Esophagus muscularis mucosa (tissue), 4 donors: ENCODE measurements around the gene SUGP1. TPM values are rescaled to one million over a fixed set of nuclear protein-coding genes. Genes with fewer than 3 reads are reported as not detected.

Experiments used
- DNase-seq: peaks from one replicate; pipeline ENCODE4 v3.0.0-alpha.2; 2017; ENCODE audit errors: extremely low spot score
- H3K27ac ChIP-seq, 4 donors: fragments of 200-600 bp; sonication (generic); replicated peaks in 1 of 4; 1 replicate in 3 of 4; 2 replicates in 1 of 4; pipeline ENCODE4 v1.5.1; 2016 to 2019; ENCODE audit warnings: mild to moderate bottlenecking in 1 of 4
- H3K27me3 ChIP-seq, 4 donors: fragments of 200-600 bp; sonication (generic); one replicate each; pipeline versions ENCODE4 v1.5.1 to v1.6.0; 2016 to 2019
- H3K36me3 ChIP-seq, 4 donors: fragments of 200-600 bp; sonication (generic); one replicate each; pipeline ENCODE4 v1.5.1; 2016 to 2019
- H3K4me1 ChIP-seq, 4 donors: fragments of 200-600 bp; sonication (generic); one replicate each; pipeline ENCODE4 v1.5.1; 2016 to 2019
- H3K4me3 ChIP-seq, 4 donors: fragments of 200-600 bp; sonication (generic); 1 replicate in 2 of 4; 2 replicates in 2 of 4; pipeline ENCODE4 v1.5.1; 2016 to 2019; ENCODE audit warnings: mild to moderate bottlenecking in 4 of 4, moderate library complexity in 1 of 4
- H3K9me3 ChIP-seq, 4 donors: fragments of 200-600 bp; sonication (generic); 1 replicate in 3 of 4; 2 replicates in 1 of 4; pipeline ENCODE4 v1.5.1; 2016 to 2019
- EP300 ChIP-seq: sonication (generic); formaldehyde crosslinking; IDR thresholded peaks from one replicate; pipeline ENCODE4 v1.6.1; 2017; ENCODE audit warnings: antibody characterized with exemption
- POLR2A ChIP-seq: fragments of 450-650 bp; IDR thresholded peaks from one replicate; pipeline ENCODE4 v1.6.1; 2017; ENCODE audit warnings: antibody characterized with exemption, moderate library complexity, mild to moderate bottlenecking, low read depth
- POLR2AphosphoS5 ChIP-seq, 2 donors: sonication (generic); formaldehyde crosslinking; IDR thresholded peaks; one replicate each; pipeline ENCODE4 v1.6.1; 2017; ENCODE audit warnings: antibody characterized with exemption in 2 of 2
- WGBS: methylation state at CpG from one replicate; pipeline ENCODE4 v1.1.5; 2018; 5-methylcytosine and 5-hydroxymethylcytosine counted together
- intact Hi-C: fragments of 100-400 bp; cut with DNase I; formaldehyde crosslinking; loops from one replicate; pipeline ENCODE4 v1.15.1; 2023
- total RNA-seq, 4 donors: library from RNA; depleted of rRNA; stranded (reverse); fragments of >200 nt; gene quantifications; one replicate each; pipeline versions ENCODE4 v1.1.0 to v1.2.1, GENCODE V29; 2016
- TF ChIP-seq, protein P1 (sequence below), 3 experiments: fragments of 200-600 bp in 2 of 3; fragments of 450-650 bp in 1 of 3; sonication (generic) in 2 of 3; IDR thresholded peaks; one replicate each; pipeline ENCODE4 v1.5.1; 2017 to 2019; ENCODE audit warnings: antibody characterized with exemption in 3 of 3, mild to moderate bottlenecking in 2 of 3, moderate library complexity in 1 of 3

The SUGP1 gene
- total RNA-seq, 4 donors from 2014 or later: 26.0 to 43.8 (median 30.8) TPM

DNA sequence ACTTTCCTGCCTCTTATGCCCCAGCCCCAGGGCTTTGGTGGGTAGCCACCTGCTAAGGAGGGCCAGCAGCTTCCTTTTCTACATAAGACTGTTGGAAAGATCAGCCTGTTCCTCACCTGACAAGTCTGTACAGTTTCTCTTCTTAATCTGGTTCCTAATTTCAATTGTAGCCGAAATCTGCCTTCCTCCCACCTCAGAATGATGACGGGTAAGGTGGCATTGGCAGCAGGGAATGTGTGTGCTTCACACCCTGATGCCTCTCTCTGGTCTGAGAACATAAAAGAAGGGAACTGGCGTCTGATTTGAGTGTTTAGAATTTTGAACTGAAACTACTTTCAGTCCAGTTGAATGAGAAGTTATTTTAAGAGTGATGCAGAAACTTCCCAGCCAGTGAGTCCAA is 16.3 kb upstream of the SUGP1 start:
- intact Hi-C loops: no loop called here
- Histone ChIP-seq H3K4me3 (no peak overlapping the region), H3K4me1 (peaks cover 0 to 4% (median 0%) of the 10 kb centered on the region in 4 donors), H3K27ac (no peak overlapping the region), H3K9me3 (no peaks in the 10 kb centered on the region), H3K27me3 (no peaks in the 10 kb centered on the region), H3K36me3 (peaks cover 59 to 100% (median 95%) of the 10 kb centered on the region in 4 donors)
- TF ChIP-seq EP300 (no peak), POLR2AphosphoS5 (IDR thresholded peaks at IDR 0.05) (no peak), POLR2A (no peak)
- TF ChIP-seq, protein P1, sequence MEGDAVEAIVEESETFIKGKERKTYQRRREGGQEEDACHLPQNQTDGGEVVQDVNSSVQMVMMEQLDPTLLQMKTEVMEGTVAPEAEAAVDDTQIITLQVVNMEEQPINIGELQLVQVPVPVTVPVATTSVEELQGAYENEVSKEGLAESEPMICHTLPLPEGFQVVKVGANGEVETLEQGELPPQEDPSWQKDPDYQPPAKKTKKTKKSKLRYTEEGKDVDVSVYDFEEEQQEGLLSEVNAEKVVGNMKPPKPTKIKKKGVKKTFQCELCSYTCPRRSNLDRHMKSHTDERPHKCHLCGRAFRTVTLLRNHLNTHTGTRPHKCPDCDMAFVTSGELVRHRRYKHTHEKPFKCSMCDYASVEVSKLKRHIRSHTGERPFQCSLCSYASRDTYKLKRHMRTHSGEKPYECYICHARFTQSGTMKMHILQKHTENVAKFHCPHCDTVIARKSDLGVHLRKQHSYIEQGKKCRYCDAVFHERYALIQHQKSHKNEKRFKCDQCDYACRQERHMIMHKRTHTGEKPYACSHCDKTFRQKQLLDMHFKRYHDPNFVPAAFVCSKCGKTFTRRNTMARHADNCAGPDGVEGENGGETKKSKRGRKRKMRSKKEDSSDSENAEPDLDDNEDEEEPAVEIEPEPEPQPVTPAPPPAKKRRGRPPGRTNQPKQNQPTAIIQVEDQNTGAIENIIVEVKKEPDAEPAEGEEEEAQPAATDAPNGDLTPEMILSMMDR (IDR thresholded peaks at IDR 0.05): no peak
- 56% methylated on average over 3 of the region's 3 CpGs for WGBS
- DNase-seq: no peak

DNA sequence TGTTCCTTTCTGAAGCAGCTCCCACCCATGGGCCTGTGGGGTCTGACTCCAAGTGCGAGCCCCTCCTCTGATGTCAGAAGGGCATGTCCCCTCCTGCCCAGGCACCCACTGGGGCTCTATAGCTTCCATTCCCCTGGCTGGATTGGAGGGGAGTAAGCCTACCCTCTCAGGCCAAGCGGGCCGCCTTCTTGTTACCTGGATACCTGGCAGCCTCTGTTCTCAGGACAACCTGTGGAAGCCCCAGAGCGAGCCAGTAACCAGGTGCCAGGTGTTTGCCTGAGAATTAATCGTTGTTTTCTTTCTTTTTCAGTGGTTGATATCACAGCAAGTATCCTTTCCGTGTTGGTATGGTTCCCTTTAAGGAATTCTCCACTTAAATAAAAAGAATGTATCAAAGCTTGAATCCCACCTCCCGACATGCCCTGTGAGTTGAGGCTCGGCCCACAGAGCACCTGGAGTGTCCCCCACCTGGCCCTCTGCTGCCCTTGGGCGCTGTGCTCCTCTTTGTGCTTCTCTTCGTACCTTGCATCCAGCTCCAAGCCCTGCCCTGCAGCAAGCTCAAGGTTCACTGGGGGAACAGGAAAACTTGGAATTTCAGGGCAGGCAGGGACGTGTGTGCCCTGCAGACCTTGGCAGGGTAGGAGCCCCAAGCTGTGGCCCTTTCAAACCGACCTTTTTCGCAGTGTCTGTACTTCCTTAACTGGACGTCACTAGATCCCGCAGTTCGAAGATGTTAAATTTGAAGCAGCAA is 15.3 kb upstream of the SUGP1 start:
- no peaks in the 10 kb centered on the region for H3K27me3 ChIP-seq
- peaks cover 0 to 4% (median 0%) of the 10 kb centered on the region in 4 donors for H3K4me1 ChIP-seq
- H3K4me3 ChIP-seq: no peak overlapping the region
- DNase-seq: no peak
- H3K9me3 ChIP-seq: no peaks in the 10 kb centered on the region
- no peak overlapping the region for H3K27ac ChIP-seq
- H3K36me3 ChIP-seq: peaks cover 55 to 100% (median 95%) of the 10 kb centered on the region in 4 donors
- no peak for TF ChIP-seq POLR2AphosphoS5 (IDR thresholded peaks at IDR 0.05)
- TF ChIP-seq POLR2A: no peak
- TF ChIP-seq, protein P1 (IDR thresholded peaks at IDR 0.05): no peak
- no peak for TF ChIP-seq EP300
- WGBS: 85% methylated on average over 16 of the region's 16 CpGs
- intact Hi-C loops: no loop called here

DNA sequence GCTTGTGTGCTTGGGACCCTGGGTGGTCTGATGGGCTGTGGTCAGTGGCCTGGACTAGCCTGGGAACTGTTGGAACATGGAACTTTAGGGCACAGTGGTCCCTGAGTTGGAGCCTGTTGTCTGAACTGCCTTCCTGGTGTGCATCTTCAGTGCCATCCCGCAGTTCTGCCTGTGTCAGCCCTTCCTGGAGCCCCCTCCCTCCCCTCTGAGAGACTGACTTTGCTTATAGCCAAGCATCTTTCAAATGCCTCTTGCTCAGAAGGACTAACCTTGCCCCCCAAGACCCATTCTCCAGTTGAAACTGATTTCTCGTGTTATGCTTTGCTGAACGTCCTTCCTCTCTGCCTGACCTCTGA is 14.7 kb upstream of the SUGP1 start:
- Histone ChIP-seq H3K9me3 (no peaks in the 10 kb centered on the region), H3K27ac (no peak overlapping the region), H3K36me3 (peaks cover 55 to 100% (median 95%) of the 10 kb centered on the region in 4 donors), H3K4me3 (no peak overlapping the region), H3K27me3 (no peaks in the 10 kb centered on the region), H3K4me1 (peaks cover 0 to 4% (median 0%) of the 10 kb centered on the region in 4 donors)
- intact Hi-C loops: no loop called here
- no peak for DNase-seq
- 80% methylated on average over 3 of the region's 3 CpGs for WGBS
- no peak for TF ChIP-seq POLR2A

DNA sequence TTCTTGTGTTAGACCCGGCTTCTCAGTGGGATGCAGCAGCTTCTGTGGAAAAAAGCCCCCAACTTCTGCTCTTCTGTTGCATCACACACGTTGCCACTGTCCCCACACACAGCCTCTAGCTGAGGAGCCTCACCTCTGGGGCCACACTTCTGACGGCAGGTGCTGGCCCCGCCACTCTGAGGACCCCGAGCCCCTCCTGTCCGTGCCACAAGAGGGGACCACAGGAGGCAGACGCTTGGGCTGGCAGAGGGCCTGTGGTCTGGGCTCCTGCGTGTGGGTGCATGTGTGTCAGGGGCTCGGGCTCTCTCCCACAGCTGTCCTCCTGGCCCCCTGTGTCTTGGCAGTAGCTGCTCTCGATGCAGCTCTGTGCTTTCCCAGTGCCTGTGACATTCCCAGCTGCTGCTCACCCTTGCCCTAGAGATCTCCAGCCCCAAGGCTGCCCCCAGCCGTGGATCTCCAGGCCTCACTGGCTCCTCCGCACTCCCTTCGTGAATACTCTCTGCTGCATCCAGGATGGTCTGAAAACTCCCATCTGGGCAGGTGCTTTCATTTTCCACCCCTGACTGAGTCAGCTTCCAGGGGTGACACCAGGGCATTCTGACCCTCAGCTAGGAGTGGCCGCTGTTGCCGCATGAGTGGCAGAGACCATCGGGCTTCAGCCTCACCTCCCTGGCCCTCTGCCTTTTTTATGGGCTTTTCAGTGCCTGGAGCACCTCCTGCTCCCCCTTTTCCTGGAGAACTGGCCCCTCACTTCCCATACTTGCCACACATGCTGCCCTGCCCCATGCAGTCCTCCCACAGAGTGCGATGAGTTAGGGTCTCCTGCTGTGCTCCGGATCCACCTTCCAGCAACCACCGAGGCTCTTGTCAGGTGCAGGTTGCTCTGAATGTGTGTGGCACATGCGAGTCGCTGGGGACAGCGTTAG is 14.0 kb upstream of the SUGP1 start:
- no peaks in the 10 kb centered on the region for H3K9me3 ChIP-seq
- H3K27me3 ChIP-seq: no peaks in the 10 kb centered on the region
- intact Hi-C loops: no loop called here
- H3K27ac ChIP-seq: no peak overlapping the region
- no peak for DNase-seq
- TF ChIP-seq, protein P1 (IDR thresholded peaks at IDR 0.05): no peak
- TF ChIP-seq POLR2A (no peak), EP300 (no peak)
- H3K36me3 ChIP-seq: peaks cover 53 to 100% (median 95%) of the 10 kb centered on the region in 4 donors
- WGBS: 86% methylated on average over 21 of the region's 22 CpGs
- H3K4me1 ChIP-seq: peaks cover 0 to 4% (median 0%) of the 10 kb centered on the region in 4 donors
- no peak overlapping the region for H3K4me3 ChIP-seq

DNA sequence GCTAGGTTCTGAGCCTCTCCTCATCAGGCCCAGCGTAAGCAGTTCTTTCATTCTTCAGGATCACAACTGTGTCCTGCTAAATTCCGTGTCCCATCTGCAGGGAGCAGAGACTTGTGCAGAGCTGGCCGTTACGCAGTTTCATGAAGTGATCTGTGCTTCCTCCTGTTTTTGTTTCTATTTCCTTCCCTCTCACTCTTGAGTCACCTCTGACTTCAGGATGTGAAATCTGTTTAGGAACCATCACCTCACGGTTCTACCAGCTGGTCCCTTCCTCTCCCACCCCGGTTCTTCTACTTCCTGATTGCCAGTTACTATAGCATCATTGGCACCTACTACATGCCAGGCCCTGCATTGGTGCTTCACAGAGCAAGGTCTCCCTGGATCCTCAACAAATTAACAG is 8.8 kb upstream of the SUGP1 start:
- Histone ChIP-seq H3K4me1 (peaks cover 3 to 10% (median 7%) of the 10 kb centered on the region in 4 donors), H3K9me3 (no peaks in the 10 kb centered on the region), H3K27ac (no peak overlapping the region), H3K27me3 (no peaks in the 10 kb centered on the region), H3K36me3 (peaks cover 37 to 100% (median 82%) of the 10 kb centered on the region in 4 donors), H3K4me3 (no peak overlapping the region)
- 57% methylated on average over 6 of the region's 6 CpGs for WGBS
- no peak for DNase-seq
- intact Hi-C loops: no loop called here
- TF ChIP-seq POLR2AphosphoS5 (IDR thresholded peaks at IDR 0.05): no peak
- TF ChIP-seq EP300: no peak
- TF ChIP-seq, protein P1 (IDR thresholded peaks at IDR 0.05): no peak
- TF ChIP-seq POLR2A: no peak
